GM19397 (cell line): Measurements from ENCODE around the gene GLI1.
"Not testable (repeated sequence)": the region's sequence is repeated elsewhere in the genome, so short reads cannot be mapped to it uniquely, and the experiment has no call there.

Experiments used
- ATAC-seq: cut with Tn5 transposase; IDR thresholded peaks from one replicate; pipeline ENCODE4 v1.9.1; 2021; ENCODE audit warnings: mild to moderate bottlenecking, moderate library complexity; ENCODE audit not compliant: unreplicated experiment

The GLI1 gene

GRCh38 chr12:57441393-57441792, 18.2 kb upstream of the GLI1 start:
- not testable (repeated sequence) for ATAC-seq

DNA sequence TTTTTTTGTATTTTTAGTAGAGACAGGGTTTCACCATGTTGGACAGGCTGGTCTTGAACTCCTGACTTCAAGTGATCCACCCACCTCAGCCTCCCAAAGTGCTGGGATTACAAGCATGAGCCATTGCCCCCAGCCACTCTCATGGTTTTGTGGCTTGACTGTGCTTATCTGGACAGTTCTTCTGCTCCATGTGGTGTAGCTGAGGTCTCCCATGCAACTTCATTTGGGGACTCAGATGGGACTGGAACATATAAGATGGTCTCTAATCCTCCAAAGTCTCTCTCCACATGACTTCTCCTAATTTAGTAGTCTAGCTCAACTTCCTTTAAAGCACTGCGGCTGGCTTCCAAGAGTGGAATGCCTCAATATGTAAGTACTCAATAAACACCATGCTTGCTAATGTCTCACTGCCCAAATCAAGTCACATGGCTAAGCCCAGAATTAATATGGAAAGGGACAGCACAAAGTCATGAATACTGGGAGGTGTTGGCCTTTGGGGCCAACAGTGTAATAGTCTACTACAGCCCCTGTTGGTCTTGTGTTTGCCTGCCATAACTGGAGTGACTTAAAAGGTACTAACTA, 17.6 kb upstream of the GLI1 start:
- ATAC-seq = no peak

DNA sequence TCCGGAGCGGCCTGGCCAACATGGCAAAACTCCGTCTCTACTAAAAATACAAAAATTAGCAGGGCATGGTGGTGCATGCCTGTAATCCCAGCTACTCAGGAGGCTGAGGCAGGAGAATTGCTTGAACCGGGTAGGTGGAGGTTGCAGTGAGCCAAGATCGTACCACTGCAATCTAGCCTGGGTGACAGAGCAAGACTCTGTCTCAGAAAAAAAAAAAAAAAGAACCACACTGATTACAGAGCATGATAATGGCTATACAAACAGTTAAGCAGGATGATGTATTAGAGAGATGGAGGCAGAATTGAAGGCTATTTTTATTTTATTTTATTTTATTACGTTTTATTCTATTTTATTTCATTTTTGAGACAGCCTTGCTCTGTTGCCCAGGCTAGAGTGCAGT, 15.2 kb upstream of the GLI1 start:
- ATAC-seq = not testable (repeated sequence)

DNA sequence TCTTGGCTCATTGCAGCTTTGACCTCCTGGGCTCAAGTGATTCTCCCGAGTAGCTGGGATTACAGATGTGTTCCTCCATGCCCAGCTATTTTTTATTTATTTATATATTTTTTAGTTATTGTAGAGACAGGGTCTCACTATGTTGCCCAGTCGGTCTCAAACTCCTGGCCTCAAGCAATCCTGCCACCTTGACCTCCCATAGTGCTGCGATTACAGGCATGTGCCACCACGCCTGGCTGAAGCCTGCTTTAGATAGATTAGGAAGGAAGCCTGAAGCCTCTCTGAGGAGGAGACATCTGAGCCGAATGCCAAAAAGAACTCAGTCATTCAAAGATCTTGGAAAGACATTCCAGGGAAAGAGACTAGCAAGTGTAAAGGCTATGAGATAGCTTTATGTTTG, 14.8 kb upstream of the GLI1 start:
- no peak for ATAC-seq

DNA sequence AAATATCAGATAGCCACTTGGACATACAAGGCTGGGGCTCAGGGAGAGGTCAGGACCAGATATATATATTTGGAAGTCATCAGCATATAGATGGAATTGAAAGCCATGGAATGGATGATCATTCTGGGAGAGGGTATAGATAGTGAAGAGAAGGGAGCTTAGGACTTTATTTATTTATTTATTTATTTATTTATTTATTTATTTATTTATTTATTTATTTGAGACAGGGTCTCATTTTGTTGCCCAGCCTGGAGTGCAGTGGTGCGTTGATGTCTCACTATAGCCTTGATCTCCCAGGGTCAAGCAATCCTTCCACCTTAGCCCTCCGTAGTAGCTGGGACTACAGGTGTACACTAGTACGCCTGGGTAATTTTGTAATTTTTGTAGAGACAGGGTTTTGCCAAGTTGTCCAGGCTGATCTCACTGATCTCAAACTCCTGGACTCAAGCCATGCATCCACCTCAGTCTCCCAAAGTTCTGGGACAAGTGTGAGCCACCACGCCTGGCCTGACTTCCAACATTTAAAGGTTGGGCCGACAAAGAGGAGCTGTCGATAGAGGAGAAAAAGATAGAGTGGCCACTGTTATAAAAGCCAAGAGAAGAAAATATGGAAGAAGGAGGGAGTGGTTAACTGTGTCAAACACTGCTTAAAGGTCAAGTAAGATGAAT, 13.2 kb upstream of the GLI1 start:
- ATAC-seq = no peak

GRCh38 chr12:57448669-57449068, 10.9 kb upstream of the GLI1 start:
- ATAC-seq = no peak

DNA sequence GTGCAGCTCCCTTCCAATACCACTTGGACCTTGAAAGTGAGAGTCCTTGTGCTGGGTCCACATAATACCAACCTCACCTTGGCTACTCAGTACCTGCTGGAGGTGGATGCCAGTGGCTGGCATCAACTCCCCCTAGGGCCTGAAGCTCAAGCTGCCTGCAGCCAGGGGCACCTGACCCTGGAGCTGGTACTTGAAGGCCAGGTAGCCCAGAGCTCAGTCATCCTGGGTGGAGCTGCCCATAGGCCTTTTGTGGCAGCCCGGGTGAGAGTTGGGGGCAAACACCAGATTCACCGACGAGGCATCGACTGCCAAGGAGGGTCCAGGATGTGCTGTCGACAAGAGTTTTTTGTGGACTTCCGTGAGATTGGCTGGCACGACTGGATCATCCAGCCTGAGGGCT, 10.2 kb upstream of the GLI1 start:
- no peak for ATAC-seq

DNA sequence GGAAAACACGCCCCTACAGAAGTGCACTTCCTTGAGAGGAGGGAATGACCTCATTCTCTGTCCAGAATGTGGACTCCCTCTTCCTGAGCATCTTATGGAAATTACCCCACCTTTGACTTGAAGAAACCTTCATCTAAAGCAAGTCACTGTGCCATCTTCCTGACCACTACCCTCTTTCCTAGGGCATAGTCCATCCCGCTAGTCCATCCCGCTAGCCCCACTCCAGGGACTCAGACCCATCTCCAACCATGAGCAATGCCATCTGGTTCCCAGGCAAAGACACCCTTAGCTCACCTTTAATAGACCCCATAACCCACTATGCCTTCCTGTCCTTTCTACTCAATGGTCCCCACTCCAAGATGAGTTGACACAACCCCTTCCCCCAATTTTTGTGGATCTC, 9.5 kb upstream of the GLI1 start:
- ATAC-seq = no peak

DNA sequence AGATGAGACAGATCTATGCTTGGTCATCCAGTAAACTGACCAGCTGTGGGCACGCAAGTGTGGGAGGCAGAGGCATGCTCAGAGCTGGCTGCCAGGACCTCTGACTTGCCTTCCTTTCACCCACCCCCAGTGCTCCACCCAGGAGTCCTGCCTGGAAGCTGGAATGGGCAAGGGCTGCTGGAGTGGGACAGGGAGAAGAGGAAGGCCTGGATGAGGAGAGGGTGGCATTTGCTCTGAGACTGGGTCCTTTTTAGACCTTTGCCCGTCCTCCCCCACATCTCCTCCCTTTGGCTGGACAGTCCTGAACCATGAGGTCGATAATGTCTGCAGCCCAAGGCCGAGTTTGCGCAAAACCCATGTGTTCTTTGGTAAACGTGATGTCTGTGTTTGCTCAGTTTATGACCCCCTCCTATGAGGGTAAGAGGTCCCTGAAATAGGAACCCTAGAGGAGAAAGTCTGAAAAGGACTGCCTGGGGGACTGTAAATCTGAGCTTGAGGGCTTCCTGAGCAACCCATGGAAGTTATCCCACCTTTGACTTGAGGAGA, 8.3 kb upstream of the GLI1 start:
- no peak for ATAC-seq

DNA sequence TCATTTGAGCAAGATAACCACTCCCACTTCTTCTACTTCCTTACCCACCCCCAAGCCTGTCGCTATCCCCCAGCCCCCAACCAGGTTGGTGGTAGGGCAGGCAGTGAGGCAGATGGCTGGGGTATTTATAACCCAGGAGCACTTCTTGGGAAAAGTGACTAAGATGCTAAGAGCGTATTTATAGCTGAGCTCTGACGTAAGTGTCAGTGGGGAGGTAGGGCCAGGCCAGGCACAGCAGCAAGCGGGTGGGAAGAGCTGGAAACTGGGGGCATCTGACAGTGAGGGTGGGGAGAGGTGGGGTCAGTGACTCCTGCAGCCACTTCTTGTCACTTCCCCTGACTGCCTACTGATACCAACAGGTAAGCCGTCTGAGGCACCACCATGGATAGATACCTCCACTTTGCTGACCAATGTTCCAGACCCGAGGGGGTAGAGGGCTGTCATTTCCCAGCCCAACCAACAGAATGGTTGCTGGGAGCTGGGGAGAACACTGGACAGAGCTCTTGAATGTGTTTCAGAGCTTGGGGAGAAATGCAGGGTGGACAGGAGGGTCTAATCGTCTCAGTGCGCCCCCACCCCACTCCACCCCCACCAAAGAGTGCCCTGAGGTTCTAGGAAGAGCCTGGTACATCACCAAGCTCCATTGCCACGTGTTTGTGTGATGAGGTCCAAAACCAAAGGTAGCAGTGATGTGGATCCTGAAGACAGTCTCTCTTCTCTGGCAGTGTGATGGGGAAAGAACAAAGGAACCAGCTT, 7.2 kb upstream of the GLI1 start:
- no peak for ATAC-seq

- ATAC-seq = no peak
Observed at GRCh38 chr12:57452937-57453509, 6.6 kb upstream of the GLI1 start.

DNA sequence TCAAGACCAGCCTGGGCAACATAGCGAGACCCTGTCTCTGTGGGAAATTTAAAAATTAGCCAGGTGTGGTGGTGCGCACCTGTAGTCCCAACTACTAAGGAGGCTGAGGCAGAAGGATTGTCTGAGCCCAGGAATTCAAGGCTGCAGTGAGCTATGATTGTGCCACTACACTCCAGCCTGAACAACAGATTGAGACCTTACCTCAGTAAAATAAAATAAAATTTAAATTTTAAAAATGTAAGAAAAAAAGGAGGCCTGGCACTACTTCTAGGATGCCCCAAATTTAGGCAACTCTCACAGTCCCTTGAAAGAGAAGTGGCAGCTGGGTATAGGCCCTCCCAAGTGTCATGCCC, 5.4 kb upstream of the GLI1 start:
- no peak for ATAC-seq

GRCh38 chr12:57454566-57455373, 4.8 kb upstream of the GLI1 start, which contains the start of gene INHBE:
TSS of gene INHBE (plus strand) at chr12:57455307. CDS start at chr12:57455537, 230 bp downstream.
- ATAC-seq = no peak

- no peak for ATAC-seq
Observed at GRCh38 chr12:57455374-57456144, 4.0 kb upstream of the GLI1 start.

GRCh38 chr12:57456145-57456700, 3.4 kb upstream of the GLI1 start:
- no peak for ATAC-seq

DNA sequence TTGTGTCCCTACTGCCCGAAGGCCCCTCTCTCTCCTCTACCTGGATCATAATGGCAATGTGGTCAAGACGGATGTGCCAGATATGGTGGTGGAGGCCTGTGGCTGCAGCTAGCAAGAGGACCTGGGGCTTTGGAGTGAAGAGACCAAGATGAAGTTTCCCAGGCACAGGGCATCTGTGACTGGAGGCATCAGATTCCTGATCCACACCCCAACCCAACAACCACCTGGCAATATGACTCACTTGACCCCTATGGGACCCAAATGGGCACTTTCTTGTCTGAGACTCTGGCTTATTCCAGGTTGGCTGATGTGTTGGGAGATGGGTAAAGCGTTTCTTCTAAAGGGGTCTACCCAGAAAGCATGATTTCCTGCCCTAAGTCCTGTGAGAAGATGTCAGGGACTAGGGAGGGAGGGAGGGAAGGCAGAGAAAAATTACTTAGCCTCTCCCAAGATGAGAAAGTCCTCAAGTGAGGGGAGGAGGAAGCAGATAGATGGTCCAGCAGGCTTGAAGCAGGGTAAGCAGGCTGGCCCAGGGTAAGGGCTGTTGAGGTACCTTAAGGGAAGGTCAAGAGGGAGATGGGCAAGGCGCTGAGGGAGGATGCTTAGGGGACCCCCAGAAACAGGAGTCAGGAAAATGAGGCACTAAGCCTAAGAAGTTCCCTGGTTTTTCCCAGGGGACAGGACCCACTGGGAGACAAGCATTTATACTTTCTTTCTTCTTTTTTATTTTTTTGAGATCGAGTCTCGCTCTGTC, 2.7 kb upstream of the GLI1 start:
- no peak for ATAC-seq

- ATAC-seq = no peak
Observed at GRCh38 chr12:57458665-57459054, 925 bp upstream of the GLI1 start.

DNA sequence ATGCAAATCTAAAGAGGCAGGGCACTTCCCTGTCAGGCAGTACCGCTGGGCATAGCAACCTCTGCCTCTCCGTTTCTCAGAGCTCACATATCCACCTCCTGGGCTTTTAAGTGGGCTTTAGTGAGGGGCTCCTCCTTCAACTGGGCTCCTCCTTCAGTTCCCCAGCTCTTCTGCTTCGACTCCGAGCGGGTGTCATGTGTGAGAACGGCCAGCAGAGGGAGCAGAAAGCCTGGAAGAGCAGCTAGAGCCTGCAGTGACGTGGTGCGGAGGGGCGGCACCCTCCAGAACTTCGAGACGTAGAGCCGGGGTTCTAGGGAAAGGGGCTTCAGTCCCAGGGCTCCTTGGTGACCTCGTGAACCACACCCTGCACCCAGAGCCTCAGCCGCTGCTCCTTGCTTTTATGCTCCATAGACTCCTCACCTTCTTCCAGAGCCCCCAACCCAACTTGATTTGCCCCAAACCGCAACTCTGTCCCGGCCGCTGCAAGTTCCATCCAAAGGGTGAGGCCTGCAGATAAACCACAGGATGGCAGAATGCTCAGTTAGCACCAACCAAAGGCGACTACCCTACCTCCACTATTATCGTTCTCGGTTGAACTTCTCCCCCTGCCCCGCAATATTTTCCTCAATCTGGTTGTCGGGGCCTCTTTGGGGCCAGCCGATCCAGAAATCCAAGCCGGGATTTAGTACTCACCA, 383 bp upstream of the GLI1 start:
- ATAC-seq = peak; percentile 51

GRCh38 chr12:57460468-57460784, 841 bp downstream of the GLI1 start:
- no peak for ATAC-seq
